Activated T-helper 17 cell treated with anti-CD3 and anti-CD28 coated beads, Interleukin-2, amount 50 U/mL, for 72 hours (primary cell): ENCODE measurements around the gene SCNN1A. TPM values are rescaled to one million over a fixed set of nuclear protein-coding genes. Genes with fewer than 3 reads are reported as not detected.
"Not testable (repeated sequence)": the region's sequence is repeated elsewhere in the genome, so short reads cannot be mapped to it uniquely, and the experiment has no call there.

Source experiments
- ATAC-seq: fragments of 150-1000 bp; cut with Tn5 transposase; replicated peaks from 2 replicates; pipeline ENCODE4 v1.10.0; 2021; ENCODE audit warnings: mild to moderate bottlenecking, moderate library complexity
- H3K27ac Mint-ChIP-seq: one replicate; pipeline ENCODE4 v1.8.0; 2022; ENCODE audit warnings: mixed read lengths
- H3K27me3 Mint-ChIP-seq: one replicate; pipeline ENCODE4 v1.8.0; 2022; ENCODE audit warnings: mixed read lengths
- H3K36me3 Mint-ChIP-seq: one replicate; pipeline ENCODE4 v1.8.0; 2022; ENCODE audit warnings: low read depth, mild to moderate bottlenecking, mixed read lengths
- H3K4me1 Mint-ChIP-seq: one replicate; pipeline ENCODE4 v1.8.0; 2022; ENCODE audit warnings: mixed read lengths
- H3K4me3 Mint-ChIP-seq: one replicate; pipeline ENCODE4 v1.8.0; 2022; ENCODE audit warnings: mild to moderate bottlenecking, mixed read lengths
- H3K9me3 Mint-ChIP-seq: one replicate; pipeline ENCODE4 v1.8.0; 2022; ENCODE audit warnings: mixed read lengths
- total RNA-seq, 2 donors: library from RNA; stranded (reverse); gene quantifications; one replicate each; pipeline ENCODE4 v1.2.3, GENCODE V29; 2022

SCNN1A gene
- total RNA-seq, 2 donors from 2014 or later: 1.6 TPM; not detected in 1

GRCh38 chr12:6352193-6353173 is 22.9 kb downstream of the SCNN1A start:
- no peaks in the 10 kb centered on the region for H3K36me3 Mint-ChIP-seq
- no peak for ATAC-seq
- no peak overlapping the region for H3K27ac Mint-ChIP-seq
- H3K9me3 Mint-ChIP-seq: no peaks in the 10 kb centered on the region
- peaks cover 6% of the 10 kb centered on the region for H3K4me1 Mint-ChIP-seq
- no peak overlapping the region for H3K4me3 Mint-ChIP-seq
- no peaks in the 10 kb centered on the region for H3K27me3 Mint-ChIP-seq

GRCh38 chr12:6351622-6352021 is 23.7 kb downstream of the SCNN1A start:
- Mint-ChIP-seq H3K4me3 (no peak overlapping the region), H3K27ac (no peak overlapping the region), H3K27me3 (no peaks in the 10 kb centered on the region), H3K9me3 (no peaks in the 10 kb centered on the region), H3K4me1 (peaks cover 11% of the 10 kb centered on the region), H3K36me3 (no peaks in the 10 kb centered on the region)
- ATAC-seq: no peak

GRCh38 chr12:6347367-6348338 is 27.7 kb downstream of the SCNN1A start:
- no peaks in the 10 kb centered on the region for H3K27me3 Mint-ChIP-seq

GRCh38 chr12:6346942-6347341 is 28.4 kb downstream of the SCNN1A start:
- Mint-ChIP-seq H3K27ac (no peak overlapping the region), H3K4me1 (peaks cover 32% of the 10 kb centered on the region)
- ATAC-seq: no peak

More at GRCh38 chr12:6347367-6348338, 27.7 kb downstream of the SCNN1A start:
- Mint-ChIP-seq H3K4me3 (no peak overlapping the region), H3K27ac (no peak overlapping the region), H3K4me1 (peaks cover 29% of the 10 kb centered on the region), H3K36me3 (no peaks in the 10 kb centered on the region), H3K9me3 (no peaks in the 10 kb centered on the region)
- no peak for ATAC-seq

GRCh38 chr12:6346235-6346832 is 29.0 kb downstream of the SCNN1A start:
- H3K9me3 Mint-ChIP-seq: no peaks in the 10 kb centered on the region
- no peaks in the 10 kb centered on the region for H3K36me3 Mint-ChIP-seq
- peak overlapping the region; percentile 83 for H3K27ac Mint-ChIP-seq
- H3K4me3 Mint-ChIP-seq: peak overlapping the region; percentile 75
- no peaks in the 10 kb centered on the region for H3K27me3 Mint-ChIP-seq
- H3K4me1 Mint-ChIP-seq: peaks cover 32% of the 10 kb centered on the region
- no peak for ATAC-seq

More at GRCh38 chr12:6346942-6347341, 28.4 kb downstream of the SCNN1A start:
- no peak overlapping the region for H3K4me3 Mint-ChIP-seq
- H3K27me3 Mint-ChIP-seq: no peaks in the 10 kb centered on the region
- no peaks in the 10 kb centered on the region for H3K9me3 Mint-ChIP-seq
- H3K36me3 Mint-ChIP-seq: no peaks in the 10 kb centered on the region

GRCh38 chr12:6345319-6346091 is 29.9 kb downstream of the SCNN1A start:
- Mint-ChIP-seq H3K9me3 (no peaks in the 10 kb centered on the region), H3K36me3 (no peaks in the 10 kb centered on the region), H3K4me1 (peaks cover 32% of the 10 kb centered on the region), H3K27me3 (no peaks in the 10 kb centered on the region), H3K4me3 (peak overlapping the region; percentile 75), H3K27ac (peak overlapping the region; percentile 83)
- peak; percentile 83 for ATAC-seq

- not testable (repeated sequence) for H3K27me3 Mint-ChIP-seq, ATAC-seq, H3K9me3 Mint-ChIP-seq, H3K27ac Mint-ChIP-seq, H3K4me3 Mint-ChIP-seq, H3K36me3 Mint-ChIP-seq
- peaks cover 32% of the 10 kb centered on the region for H3K4me1 Mint-ChIP-seq
Measured at GRCh38 chr12:6344101-6344660, 31.2 kb downstream of the SCNN1A start.

- no peaks in the 10 kb centered on the region for H3K27me3 Mint-ChIP-seq
- H3K4me3 Mint-ChIP-seq: no peak overlapping the region
- H3K27ac Mint-ChIP-seq: no peak overlapping the region
- H3K9me3 Mint-ChIP-seq: no peaks in the 10 kb centered on the region
- no peak for ATAC-seq
- H3K4me1 Mint-ChIP-seq: peaks cover 32% of the 10 kb centered on the region
- H3K36me3 Mint-ChIP-seq: no peaks in the 10 kb centered on the region
Measured at GRCh38 chr12:6343518-6343917, 31.8 kb downstream of the SCNN1A start.

GRCh38 chr12:6342140-6342889 is 33.0 kb downstream of the SCNN1A start:
- H3K4me3 Mint-ChIP-seq: no peak overlapping the region
- H3K9me3 Mint-ChIP-seq: no peaks in the 10 kb centered on the region
- ATAC-seq: no peak
- no peaks in the 10 kb centered on the region for H3K27me3 Mint-ChIP-seq
- H3K36me3 Mint-ChIP-seq: no peaks in the 10 kb centered on the region
- no peak overlapping the region for H3K27ac Mint-ChIP-seq
- peaks cover 32% of the 10 kb centered on the region for H3K4me1 Mint-ChIP-seq

- no peak within 1 kb of the TSS for H3K27ac Mint-ChIP-seq
- peak; percentile 60 for ATAC-seq
- no peak within 1 kb of the TSS for H3K4me3 Mint-ChIP-seq
- H3K36me3 Mint-ChIP-seq: no peaks in the 10 kb centered on the region
- no peaks in the 10 kb centered on the region for H3K27me3 Mint-ChIP-seq
- no peaks in the 10 kb centered on the region for H3K9me3 Mint-ChIP-seq
- peaks cover 30% of the 10 kb centered on the region for H3K4me1 Mint-ChIP-seq
Measured at GRCh38 chr12:6341417-6342139, 33.8 kb downstream of the SCNN1A start, which contains the start of gene TNFRSF1A. TNFRSF1A (minus strand) TSS chr12:6342076; CDS start chr12:6341814, 262 bp downstream.

GRCh38 chr12:6340745-6341416 is 34.5 kb downstream of the SCNN1A start:
- Mint-ChIP-seq H3K27ac (no peak overlapping the region), H3K9me3 (no peaks in the 10 kb centered on the region), H3K4me3 (no peak overlapping the region), H3K36me3 (no peaks in the 10 kb centered on the region), H3K27me3 (no peaks in the 10 kb centered on the region), H3K4me1 (peaks cover 27% of the 10 kb centered on the region)
- ATAC-seq: no peak
